Activated T-cell treated with anti-CD3 and anti-CD28 coated beads, Interleukin-2, amount 50 U/mL, for 72 hours (primary cell): ENCODE results near the gene FCGBP. TPM values are rescaled to one million over a fixed set of nuclear protein-coding genes. Genes with fewer than 3 reads are reported as not detected.

Experiments used
- ATAC-seq, 2 donors: fragments of 150-1000 bp; cut with Tn5 transposase; replicated peaks in 1 of 2; 2 replicates each; pipeline ENCODE4 v1.10.0; 2021; ENCODE audit warnings: moderate library complexity in 2 of 2, mild to moderate bottlenecking in 1 of 2
- DNase-seq, 2 donors: peaks; one replicate each; pipeline ENCODE4 v3.0.0; 2021 to 2022; ENCODE audit warnings: mixed read lengths in 1 of 2
- H3K27ac Mint-ChIP-seq: one replicate; pipeline ENCODE4 v1.8.0; 2022; ENCODE audit warnings: mild to moderate bottlenecking, moderate library complexity, mixed read lengths
- H3K27me3 Mint-ChIP-seq: one replicate; pipeline ENCODE4 v1.8.0; 2022; ENCODE audit warnings: low read depth, mixed read lengths
- H3K36me3 Mint-ChIP-seq, 2 donors: one replicate each; pipeline ENCODE4 v1.8.0; 2022; ENCODE audit warnings: mixed read lengths in 2 of 2, mild to moderate bottlenecking in 1 of 2; ENCODE audit not compliant: insufficient read depth in 2 of 2
- H3K4me1 Mint-ChIP-seq: one replicate; pipeline ENCODE4 v1.8.0; 2022; ENCODE audit warnings: low read depth, mixed read lengths
- H3K4me3 Mint-ChIP-seq, 2 donors: one replicate each; pipeline ENCODE4 v1.8.0; 2022; ENCODE audit warnings: mild to moderate bottlenecking in 2 of 2, mixed read lengths in 2 of 2, moderate library complexity in 2 of 2
- H3K9me3 Mint-ChIP-seq, 2 donors: one replicate each; pipeline ENCODE4 v1.8.0; 2022; ENCODE audit warnings: mixed read lengths in 2 of 2
- total RNA-seq, 2 donors: library from RNA; stranded (reverse); gene quantifications; one replicate each; pipeline ENCODE4 v1.2.3, GENCODE V29; 2022

Gene FCGBP
- total RNA-seq, 2 donors from 2014 or later: 7.2 to 13.4 TPM

DNA sequence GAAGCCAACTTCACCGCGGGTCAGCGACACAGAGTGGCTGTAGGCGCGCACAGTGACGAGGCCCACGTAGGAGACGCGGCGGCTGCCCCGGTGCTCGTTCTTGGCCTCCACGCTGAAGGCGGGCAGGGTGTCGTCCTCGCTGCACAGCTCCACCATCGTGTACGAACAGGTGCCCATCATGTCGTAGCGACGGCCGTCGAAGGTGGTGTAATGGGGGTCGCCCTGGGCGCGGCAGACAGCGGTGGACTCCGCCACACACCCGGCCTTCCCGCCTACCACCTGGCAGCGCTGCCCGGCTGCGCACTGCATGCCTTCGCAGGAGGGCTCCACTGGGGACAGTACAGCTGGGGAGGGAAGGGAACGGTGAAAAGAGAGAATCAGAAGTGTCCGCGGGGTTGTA, 10.0 kb downstream of the FCGBP start:
- no peaks in the 10 kb centered on the region for H3K27me3 Mint-ChIP-seq
- peaks cover 0 to 2% of the 10 kb centered on the region in 2 donors for H3K36me3 Mint-ChIP-seq
- H3K4me1 Mint-ChIP-seq: peaks cover 10% of the 10 kb centered on the region
- H3K4me3 Mint-ChIP-seq: no peak overlapping the region
- H3K9me3 Mint-ChIP-seq: peaks cover 0 to 3% of the 10 kb centered on the region in 2 donors
- H3K27ac Mint-ChIP-seq: no peak overlapping the region
- DNase-seq: no peak
- no peak for ATAC-seq

- H3K4me1 Mint-ChIP-seq: peaks cover 10% of the 10 kb centered on the region
- H3K27me3 Mint-ChIP-seq: no peaks in the 10 kb centered on the region
- H3K4me3 Mint-ChIP-seq: no peak overlapping the region
- DNase-seq: no peak
- H3K27ac Mint-ChIP-seq: no peak overlapping the region
- peaks cover 0 to 3% of the 10 kb centered on the region in 2 donors for H3K36me3 Mint-ChIP-seq
- ATAC-seq: no peak
- peaks cover 0 to 3% of the 10 kb centered on the region in 2 donors for H3K9me3 Mint-ChIP-seq
Measured at GRCh38 chr19:39923862-39924261, 10.6 kb downstream of the FCGBP start.

DNA sequence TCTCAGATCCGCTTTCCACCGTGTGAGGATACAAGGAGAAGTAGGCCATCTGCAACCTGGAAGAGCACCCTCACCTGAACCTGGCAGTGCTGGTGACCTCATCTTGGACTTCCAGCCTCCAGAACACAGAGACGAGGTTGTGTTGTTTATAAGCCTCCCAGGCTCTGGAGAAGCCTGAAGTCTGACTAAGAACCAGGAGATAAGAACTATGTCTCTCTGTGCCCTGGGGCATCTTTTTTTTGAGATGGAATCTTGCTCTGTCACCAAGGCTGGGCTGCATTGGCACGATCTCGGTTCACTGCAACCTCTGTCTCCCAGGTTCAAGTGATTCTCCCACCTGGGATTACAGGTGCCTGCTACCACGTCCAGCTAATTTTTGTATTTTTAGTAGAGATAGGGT, 14.5 kb downstream of the FCGBP start:
- Mint-ChIP-seq H3K9me3 (peaks cover 0 to 3% of the 10 kb centered on the region in 2 donors), H3K4me3 (no peak overlapping the region), H3K4me1 (peaks cover 7% of the 10 kb centered on the region), H3K36me3 (peaks cover 0 to 3% of the 10 kb centered on the region in 2 donors), H3K27ac (no peak overlapping the region), H3K27me3 (no peaks in the 10 kb centered on the region)
- DNase-seq (no peak), ATAC-seq (no peak)

- DNase-seq (no peak), ATAC-seq (no peak)
- peaks cover 7% of the 10 kb centered on the region for H3K4me1 Mint-ChIP-seq
- no peak overlapping the region for H3K4me3 Mint-ChIP-seq
- no peaks in the 10 kb centered on the region for H3K27me3 Mint-ChIP-seq
- peaks cover 0 to 3% of the 10 kb centered on the region in 2 donors for H3K36me3 Mint-ChIP-seq
- no peak overlapping the region for H3K27ac Mint-ChIP-seq
- peaks cover 0 to 3% of the 10 kb centered on the region in 2 donors for H3K9me3 Mint-ChIP-seq
Measured at GRCh38 chr19:39918183-39918651, 16.2 kb downstream of the FCGBP start.

GRCh38 chr19:39917561-39918182, 16.8 kb downstream of the FCGBP start:
- H3K4me3 Mint-ChIP-seq: no peak overlapping the region
- H3K9me3 Mint-ChIP-seq: peaks cover 0 to 3% of the 10 kb centered on the region in 2 donors
- no peak overlapping the region for H3K27ac Mint-ChIP-seq
- DNase-seq: no peak
- H3K27me3 Mint-ChIP-seq: no peaks in the 10 kb centered on the region
- no peak for ATAC-seq
- H3K36me3 Mint-ChIP-seq: peaks cover 0 to 3% of the 10 kb centered on the region in 2 donors
- H3K4me1 Mint-ChIP-seq: peaks cover 7% of the 10 kb centered on the region

DNA sequence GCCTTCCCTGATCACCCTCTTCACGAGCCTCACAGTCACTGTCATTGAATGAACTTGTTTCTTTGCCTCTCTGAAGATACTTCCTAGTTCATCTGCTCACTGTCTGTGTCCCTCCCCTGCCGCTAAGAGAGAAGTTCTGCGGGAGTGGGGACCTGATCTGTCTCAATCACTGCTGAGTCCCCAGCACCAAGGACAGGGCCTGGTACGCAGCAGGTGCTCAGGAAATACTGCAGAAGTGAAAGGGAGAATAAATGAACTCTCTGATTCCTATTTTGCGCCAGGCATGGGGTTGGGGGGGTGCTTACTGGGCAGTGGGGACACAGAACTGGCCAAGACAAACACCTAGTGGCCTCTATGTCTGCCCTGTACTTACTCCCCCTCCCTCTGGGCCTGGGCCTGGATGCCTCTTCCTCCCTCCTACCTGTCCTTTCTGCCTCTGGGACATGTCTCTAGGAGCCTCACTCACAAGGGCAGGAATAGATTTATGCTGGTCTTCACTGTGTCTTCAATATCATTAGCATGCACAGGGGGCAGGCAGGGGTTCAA, 17.5 kb downstream of the FCGBP start:
- no peaks in the 10 kb centered on the region for H3K27me3 Mint-ChIP-seq
- H3K9me3 Mint-ChIP-seq: peaks cover 0 to 3% of the 10 kb centered on the region in 2 donors
- DNase-seq (no peak), ATAC-seq (no peak)
- peaks cover 7% of the 10 kb centered on the region for H3K4me1 Mint-ChIP-seq
- no peak overlapping the region for H3K27ac Mint-ChIP-seq
- peaks cover 0 to 3% of the 10 kb centered on the region in 2 donors for H3K36me3 Mint-ChIP-seq
- H3K4me3 Mint-ChIP-seq: no peak overlapping the region

DNA sequence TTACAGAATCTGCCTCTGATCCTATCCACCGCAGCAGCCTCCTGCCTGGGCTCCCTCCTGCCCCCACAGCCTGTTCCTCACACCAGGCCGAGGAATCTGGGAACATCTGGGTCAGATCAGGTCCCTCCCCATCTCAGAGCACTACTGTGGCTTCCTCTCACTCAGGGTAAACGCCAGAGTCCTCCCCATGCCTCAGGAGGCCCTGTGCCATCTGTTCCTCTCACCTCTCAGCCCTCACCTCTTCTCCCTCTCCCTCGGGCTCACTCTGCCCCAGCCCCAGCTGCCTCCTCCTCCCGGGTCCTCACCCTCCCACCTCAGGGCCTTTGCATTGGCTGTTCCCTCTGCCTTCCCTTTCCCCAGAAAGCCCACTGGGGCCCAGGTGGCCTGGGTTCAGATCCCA, 18.2 kb downstream of the FCGBP start:
- DNase-seq (no peak), ATAC-seq (no peak)
- Mint-ChIP-seq H3K9me3 (peaks cover 0 to 3% of the 10 kb centered on the region in 2 donors), H3K27ac (no peak overlapping the region), H3K36me3 (peaks cover 0 to 3% of the 10 kb centered on the region in 2 donors), H3K4me1 (peaks cover 7% of the 10 kb centered on the region), H3K27me3 (no peaks in the 10 kb centered on the region), H3K4me3 (no peak overlapping the region)

GRCh38 chr19:39915848-39916215, 18.6 kb downstream of the FCGBP start:
- Mint-ChIP-seq H3K9me3 (peaks cover 0 to 3% of the 10 kb centered on the region in 2 donors), H3K27ac (no peak overlapping the region), H3K4me1 (peaks cover 8% of the 10 kb centered on the region), H3K36me3 (peaks cover 0 to 3% of the 10 kb centered on the region in 2 donors), H3K27me3 (no peaks in the 10 kb centered on the region), H3K4me3 (no peak overlapping the region)
- no peak for ATAC-seq
- DNase-seq: no peak

DNA sequence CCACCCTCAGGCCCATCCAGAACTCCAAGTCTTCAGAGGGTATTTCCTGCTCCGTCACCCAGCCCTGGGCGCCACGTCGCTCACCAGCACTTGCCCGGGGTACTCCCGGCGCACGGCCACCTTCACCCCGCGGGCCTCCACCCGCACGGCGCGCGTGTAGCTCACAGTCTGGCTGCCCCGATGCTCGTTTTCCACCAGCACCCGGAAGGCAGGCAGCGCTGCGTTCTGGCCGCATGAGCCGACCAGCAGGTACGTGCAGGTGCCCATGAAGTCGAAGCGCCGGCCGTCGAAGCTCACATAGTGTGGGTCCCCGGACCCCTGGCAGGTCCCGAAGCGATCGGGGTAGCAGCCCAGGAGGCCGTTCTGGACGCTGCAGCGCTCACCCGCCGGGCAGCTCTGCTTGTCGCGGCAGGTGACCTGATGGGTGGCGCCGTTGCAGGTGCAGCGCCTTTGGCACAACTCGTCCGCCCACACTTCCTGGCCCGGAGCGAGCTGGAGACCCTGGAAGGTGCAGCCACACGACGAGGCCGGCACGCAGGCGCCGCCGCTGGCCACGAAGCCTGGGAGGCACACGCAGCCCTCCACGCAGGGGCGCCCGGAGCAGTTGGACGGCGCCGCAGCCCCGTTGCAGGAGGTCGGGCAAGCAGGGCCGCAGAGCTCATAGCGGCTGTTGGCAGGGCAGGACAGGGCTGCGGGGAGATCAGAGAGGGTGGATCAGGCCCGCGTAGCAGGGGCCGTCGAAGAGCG, 19.2 kb downstream of the FCGBP start:
- Mint-ChIP-seq H3K36me3 (peaks cover 0 to 3% of the 10 kb centered on the region in 2 donors), H3K27me3 (no peaks in the 10 kb centered on the region), H3K27ac (no peak overlapping the region), H3K9me3 (peaks cover 0 to 3% of the 10 kb centered on the region in 2 donors), H3K4me1 (peaks cover 10% of the 10 kb centered on the region), H3K4me3 (no peak overlapping the region)
- no peak for DNase-seq
- no peak for ATAC-seq

DNA sequence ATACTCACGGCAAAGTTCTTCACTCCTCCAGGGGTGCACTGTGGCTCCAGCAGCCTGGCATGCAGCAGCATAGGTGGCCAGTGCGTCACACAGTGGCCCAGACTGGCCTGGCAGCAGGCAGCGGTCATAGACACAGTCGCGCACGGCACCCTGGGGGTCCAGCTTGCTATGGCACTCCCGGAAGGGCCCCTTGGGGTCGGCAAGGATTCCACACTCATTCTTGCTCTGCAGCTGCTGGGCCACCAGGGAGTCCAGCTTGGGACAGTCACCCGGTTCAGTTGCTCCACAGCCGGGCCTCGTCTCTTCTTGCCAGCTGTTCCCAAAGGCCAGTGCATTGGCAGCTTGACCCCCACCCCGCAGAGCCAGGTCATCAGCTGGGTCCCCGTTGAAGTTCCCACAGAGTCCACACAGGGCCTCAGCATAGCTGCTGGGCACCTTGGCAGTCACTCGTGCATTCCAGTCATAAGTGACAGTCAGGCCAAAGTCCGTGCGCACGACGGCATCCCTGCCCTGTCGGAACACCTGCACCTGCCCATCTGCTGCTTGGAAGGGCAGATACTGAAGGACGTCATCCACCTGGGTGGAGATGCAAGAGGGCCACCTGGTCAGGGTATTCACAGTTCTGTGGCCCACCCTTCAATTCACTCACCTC, 20.6 kb downstream of the FCGBP start:
- no peak overlapping the region for H3K4me3 Mint-ChIP-seq
- H3K27ac Mint-ChIP-seq: no peak overlapping the region
- H3K27me3 Mint-ChIP-seq: no peaks in the 10 kb centered on the region
- peaks cover 10% of the 10 kb centered on the region for H3K4me1 Mint-ChIP-seq
- no peak for ATAC-seq
- no peak for DNase-seq
- no peaks in the 10 kb centered on the region for H3K9me3 Mint-ChIP-seq
- no peaks in the 10 kb centered on the region for H3K36me3 Mint-ChIP-seq

GRCh38 chr19:39908803-39909202, 25.6 kb downstream of the FCGBP start:
- Mint-ChIP-seq H3K4me3 (no peak overlapping the region), H3K27ac (no peak overlapping the region), H3K27me3 (no peaks in the 10 kb centered on the region)

DNA sequence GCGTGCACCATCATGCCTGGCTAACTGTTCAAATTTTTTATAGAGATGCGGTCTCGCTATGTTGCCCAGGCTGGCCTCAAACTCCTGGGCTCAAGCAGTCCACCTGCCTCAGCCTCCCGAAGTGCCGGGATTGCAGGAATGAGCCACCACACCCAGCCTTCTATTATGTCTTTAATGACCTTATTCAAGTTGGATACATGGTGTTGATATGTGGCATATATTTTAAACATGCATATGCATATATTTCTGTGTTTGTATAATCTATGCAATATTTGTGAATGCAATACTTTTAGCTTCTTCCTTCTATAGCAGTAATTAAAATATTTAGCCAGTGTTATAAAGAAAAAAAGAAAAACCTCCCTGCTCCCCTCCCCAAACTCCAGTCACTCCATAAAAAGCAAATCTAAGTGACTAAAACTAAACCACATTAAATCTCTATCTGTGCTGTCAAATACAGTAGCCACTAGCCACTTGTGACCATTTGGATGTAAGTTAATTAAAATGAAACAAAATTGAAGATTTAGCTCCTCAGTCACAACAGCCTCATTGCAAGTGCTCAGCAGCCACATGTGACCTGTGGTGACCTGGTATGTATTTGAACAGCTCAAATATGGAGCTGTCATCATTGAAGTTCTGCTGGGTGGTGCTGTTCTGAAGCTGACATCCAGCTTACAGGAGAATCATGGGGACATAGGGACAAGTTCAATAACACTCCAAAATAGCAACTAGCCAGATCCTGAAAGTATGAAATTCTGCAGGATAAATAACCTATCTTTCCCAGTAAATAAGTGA, 27.4 kb downstream of the FCGBP start:
- H3K9me3 Mint-ChIP-seq: no peaks in the 10 kb centered on the region
- ATAC-seq: no peak
- no peak overlapping the region for H3K4me3 Mint-ChIP-seq
- H3K27me3 Mint-ChIP-seq: no peaks in the 10 kb centered on the region
- peaks cover 10% of the 10 kb centered on the region for H3K4me1 Mint-ChIP-seq
- no peak overlapping the region for H3K27ac Mint-ChIP-seq
- no peaks in the 10 kb centered on the region for H3K36me3 Mint-ChIP-seq
- no peak for DNase-seq

More at GRCh38 chr19:39908803-39909202, 25.6 kb downstream of the FCGBP start:
- Mint-ChIP-seq H3K36me3 (no peaks in the 10 kb centered on the region), H3K4me1 (peaks cover 10% of the 10 kb centered on the region), H3K9me3 (no peaks in the 10 kb centered on the region)
- no peak for ATAC-seq
- DNase-seq: no peak
